ENCODE measurements around the gene OLFML1. TPM values are rescaled to one million over a fixed set of nuclear protein-coding genes. Genes with fewer than 3 reads are reported as not detected.

The OLFML1 gene
- total and polyA plus RNA-seq, 2 donors (not counting 3 experiments of a cell fraction or from before 2014, with no cell fraction given) = not detected

DNA sequence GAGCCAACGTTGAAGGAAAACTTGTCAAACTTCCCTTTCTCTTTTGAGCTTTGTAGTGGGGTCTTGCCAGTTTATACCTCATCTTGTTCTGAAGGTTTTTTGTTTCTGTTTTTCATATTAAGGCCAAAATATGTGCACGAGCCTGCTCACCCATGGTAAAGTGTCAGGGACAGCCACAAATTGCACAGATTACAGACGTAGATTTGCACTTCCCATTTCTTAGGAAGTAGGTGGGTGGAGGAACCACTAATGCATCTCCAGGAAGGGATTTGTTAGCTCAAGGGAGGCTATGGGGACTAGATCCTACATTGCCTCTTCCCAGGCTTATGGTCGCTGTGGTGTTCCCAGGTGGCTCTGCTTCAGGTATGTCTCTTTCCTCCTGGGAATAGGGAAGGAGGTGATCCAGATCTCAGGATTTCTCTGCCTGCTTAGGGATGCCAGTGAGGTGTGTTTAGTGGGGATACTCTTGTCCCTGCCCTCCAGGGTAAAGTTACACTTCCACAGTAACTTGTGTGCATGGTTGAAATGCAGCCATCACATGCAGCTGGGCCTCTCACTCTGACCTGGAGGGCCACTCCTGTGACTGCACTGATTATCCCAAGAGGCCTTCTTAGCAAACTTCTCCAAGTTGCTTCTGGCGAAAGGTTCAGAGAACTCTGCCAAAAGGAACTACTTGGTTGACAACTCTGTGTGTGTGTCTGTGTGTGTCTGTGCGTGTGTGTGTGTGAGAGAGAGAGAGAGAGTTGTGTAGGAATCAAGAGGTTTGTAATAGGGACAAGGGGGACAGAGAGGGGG is 38.3 kb downstream of the OLFML1 start:
- BruUV-seq (replicated peaks) = no TSS peak

More for the DNA sequence above, 38.3 kb downstream of the OLFML1 start:
- FAIRE-seq (no peak), DNase-seq (ENCODE audit: low read depth, low spot score) (no peak)
- H3K27me3 ChIP-seq (ENCODE audit: control insufficient read depth in 2 of 2, insufficient read depth in 2 of 2, low read length in 2 of 2) = peaks cover 0 to 6% of the 10 kb centered on the region in 2 experiments
- intact Hi-C loops (cut with micrococcal nuclease) = no loop called here
- H2AFZ ChIP-seq (ENCODE audit: low read depth, low read length) = no peak overlapping the region
- H3K9me3 ChIP-seq (replicated peaks; ENCODE audit: control insufficient read depth, insufficient read depth, low read length) = no peaks in the 10 kb centered on the region
- H3K36me3 ChIP-seq (ENCODE audit: control insufficient read depth in 2 of 2, extremely low read depth in 1 of 2, insufficient read depth in 2 of 2, low read length in 2 of 2) = no peaks in the 10 kb centered on the region
- POLR2A ChIA-PET = no interaction called here
- no peak overlapping the region for H3K27ac ChIP-seq (ENCODE audit: insufficient read depth, low read depth, low read length)
- H3K9ac ChIP-seq (replicated peaks; ENCODE audit: extremely low read depth, insufficient read depth, low read length) = no peak overlapping the region
- dilution Hi-C loops (cut with MboI; ENCODE audit: extremely low pct_ligation_motif_present, low sequenced_read_pairs) = no loop called here
- H3K4me1 ChIP-seq (ENCODE audit: control insufficient read depth, extremely low read depth, insufficient read depth, low read length) = no peaks in the 10 kb centered on the region
- no peaks in the 10 kb centered on the region for H4K20me1 ChIP-seq (replicated peaks; ENCODE audit: control insufficient read depth, extremely low read depth, insufficient read depth, low read length)
- H3K4me2 ChIP-seq (ENCODE audit: insufficient read depth, low read length) = no peak overlapping the region
- H3K9me1 ChIP-seq (replicated peaks; ENCODE audit: control insufficient read depth, extremely low read depth, insufficient read depth, low read length) = no peaks in the 10 kb centered on the region
- TF ChIP-seq EZH2 (IDR thresholded peaks at IDR 0.05; ENCODE audit: borderline replicate concordance, low read depth, low read length, severe bottlenecking) = no peak
- TF ChIP-seq GATA2 (IDR thresholded peaks at IDR 0.05; ENCODE audit: insufficient read depth, insufficient read length, low read depth, low read length) = no peak
- TF ChIP-seq POLR2AphosphoS5 (IDR thresholded peaks at IDR 0.05; ENCODE audit: insufficient read depth, low read depth, low read length) = no peak
- TF ChIP-seq, protein P1, sequence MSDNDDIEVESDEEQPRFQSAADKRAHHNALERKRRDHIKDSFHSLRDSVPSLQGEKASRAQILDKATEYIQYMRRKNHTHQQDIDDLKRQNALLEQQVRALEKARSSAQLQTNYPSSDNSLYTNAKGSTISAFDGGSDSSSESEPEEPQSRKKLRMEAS (IDR thresholded peaks at IDR 0.05; ENCODE audit: insufficient read depth, insufficient read length) = no peak
- no peak for TF ChIP-seq JUN (IDR thresholded peaks at IDR 0.05; ENCODE audit: borderline replicate concordance, insufficient read depth, insufficient read length, low read depth)
- TF ChIP-seq FOS (IDR thresholded peaks at IDR 0.05; ENCODE audit: borderline replicate concordance, insufficient read depth, low read length) = no peak
- TF ChIP-seq MYC (IDR thresholded peaks at IDR 0.05; ENCODE audit: low read depth, low read length) = no peak
- TF ChIP-seq, protein P2, sequence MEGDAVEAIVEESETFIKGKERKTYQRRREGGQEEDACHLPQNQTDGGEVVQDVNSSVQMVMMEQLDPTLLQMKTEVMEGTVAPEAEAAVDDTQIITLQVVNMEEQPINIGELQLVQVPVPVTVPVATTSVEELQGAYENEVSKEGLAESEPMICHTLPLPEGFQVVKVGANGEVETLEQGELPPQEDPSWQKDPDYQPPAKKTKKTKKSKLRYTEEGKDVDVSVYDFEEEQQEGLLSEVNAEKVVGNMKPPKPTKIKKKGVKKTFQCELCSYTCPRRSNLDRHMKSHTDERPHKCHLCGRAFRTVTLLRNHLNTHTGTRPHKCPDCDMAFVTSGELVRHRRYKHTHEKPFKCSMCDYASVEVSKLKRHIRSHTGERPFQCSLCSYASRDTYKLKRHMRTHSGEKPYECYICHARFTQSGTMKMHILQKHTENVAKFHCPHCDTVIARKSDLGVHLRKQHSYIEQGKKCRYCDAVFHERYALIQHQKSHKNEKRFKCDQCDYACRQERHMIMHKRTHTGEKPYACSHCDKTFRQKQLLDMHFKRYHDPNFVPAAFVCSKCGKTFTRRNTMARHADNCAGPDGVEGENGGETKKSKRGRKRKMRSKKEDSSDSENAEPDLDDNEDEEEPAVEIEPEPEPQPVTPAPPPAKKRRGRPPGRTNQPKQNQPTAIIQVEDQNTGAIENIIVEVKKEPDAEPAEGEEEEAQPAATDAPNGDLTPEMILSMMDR (IDR thresholded peaks at IDR 0.05; ENCODE audit: extremely low read depth in 1 of 2, insufficient read depth in 1 of 2, low read depth in 1 of 2, low read length in 2 of 2) = no peak
- no peak for TF ChIP-seq POLR2A (IDR thresholded peaks at IDR 0.05; ENCODE audit: low read depth, low read length)
- CTCF ChIA-PET = no interaction called here
- no peaks in the 10 kb centered on the region for H3K79me2 ChIP-seq (ENCODE audit: control insufficient read depth, insufficient read depth, low read length)
- H3K4me3 ChIP-seq (replicated peaks in 1 of 3; ENCODE audit: insufficient read depth in 1 of 3, low read depth in 1 of 3, low read length in 3 of 3) = no peak overlapping the region
